Urinary bladder (tissue), 4 donors: Measurements from ENCODE around the gene B3GAT1. TPM values are rescaled to one million over a fixed set of nuclear protein-coding genes. Genes with fewer than 3 reads are reported as not detected.
A peak's percentile ranks its signal among the peaks of the same experiment; 100 is the strongest.

Source experiments
- DNase-seq: peaks from one replicate; pipeline ENCODE4 v3.0.0-alpha.2; 2015; ENCODE audit errors: extremely low spot score
- H3K27ac ChIP-seq: one replicate; pipeline ENCODE4 v1.5.1; 2013; ENCODE audit warnings: low read depth, mild to moderate bottlenecking, moderate library complexity
- H3K36me3 ChIP-seq: one replicate; pipeline ENCODE4 v1.6.1; 2013; ENCODE audit warnings: mild to moderate bottlenecking, moderate library complexity; ENCODE audit not compliant: insufficient read depth
- H3K4me1 ChIP-seq: one replicate; pipeline ENCODE4 v1.6.1; 2013; ENCODE audit warnings: mild to moderate bottlenecking, moderate library complexity; ENCODE audit not compliant: insufficient read depth
- H3K4me3 ChIP-seq: one replicate; pipeline ENCODE4 v1.5.1; 2013; ENCODE audit warnings: low read depth, low read length
- WGBS: extraction: QIAGEN DNeasy Blood & Tissue Kit; methylation state at CpG from one replicate; pipeline ENCODE4 v1.1.7; 2013; 5-methylcytosine and 5-hydroxymethylcytosine counted together
- polyA plus RNA-seq: library from polyadenylated mRNA; stranded (reverse); fragments of 200-250 nt; gene quantifications from one replicate; pipeline ENCODE4 v1.2.3, GENCODE V29; 2013
- total RNA-seq: library from RNA; depleted of rRNA; stranded (reverse); fragments of >200 nt; gene quantifications from one replicate; pipeline ENCODE4 v1.2.3, GENCODE V29; 2014
- donor health status: healthy with polysubstance abuse.
- donor health status: healthy.

B3GAT1 gene
- total and polyA plus RNA-seq, 2 donors, result 0.32 to 0.34 TPM

DNA sequence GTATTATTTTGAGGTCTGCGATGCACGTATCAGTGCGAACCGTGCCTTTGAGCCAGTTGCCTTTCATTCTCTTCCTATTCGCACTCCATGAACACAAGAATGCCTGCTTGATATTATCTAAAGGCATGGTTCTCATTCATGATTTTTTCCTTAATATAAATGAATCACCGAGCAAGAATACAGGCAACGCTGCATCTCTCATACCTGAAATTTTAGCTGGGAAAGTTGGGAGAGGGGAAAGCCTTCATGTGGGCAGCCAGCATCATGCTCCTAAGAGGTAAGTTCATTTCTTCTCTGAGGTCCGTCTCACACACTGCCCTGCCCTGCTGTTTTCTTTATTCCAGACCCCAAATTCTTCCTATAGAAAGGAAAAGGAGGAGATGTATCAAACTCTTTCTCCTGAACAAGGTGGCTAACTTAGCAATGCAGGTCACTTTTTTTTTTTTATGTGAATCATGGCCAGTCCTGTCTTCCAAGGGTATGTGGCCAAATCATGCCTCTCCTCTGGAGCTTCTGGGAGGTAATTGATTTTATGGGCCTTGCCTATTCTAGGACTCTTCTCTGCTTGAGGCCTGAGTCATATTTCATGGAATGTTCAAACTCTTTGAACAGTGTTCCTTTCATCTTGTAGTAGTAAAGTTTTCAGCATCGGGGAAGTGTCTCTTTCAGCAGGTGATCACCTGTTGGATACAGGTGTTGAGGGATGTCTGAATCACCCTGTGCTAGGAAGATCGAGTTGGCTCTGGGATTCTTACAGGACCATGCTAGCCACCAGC lies 77.1 kb downstream of the B3GAT1 start:
- Histone ChIP-seq H3K36me3 (no peaks in the 10 kb centered on the region), H3K4me3 (no peak overlapping the region), H3K27ac (no peak overlapping the region), H3K4me1 (no peaks in the 10 kb centered on the region)
- WGBS, result 88% methylated on average over 10 of the region's 10 CpGs
- no peak for DNase-seq

DNA sequence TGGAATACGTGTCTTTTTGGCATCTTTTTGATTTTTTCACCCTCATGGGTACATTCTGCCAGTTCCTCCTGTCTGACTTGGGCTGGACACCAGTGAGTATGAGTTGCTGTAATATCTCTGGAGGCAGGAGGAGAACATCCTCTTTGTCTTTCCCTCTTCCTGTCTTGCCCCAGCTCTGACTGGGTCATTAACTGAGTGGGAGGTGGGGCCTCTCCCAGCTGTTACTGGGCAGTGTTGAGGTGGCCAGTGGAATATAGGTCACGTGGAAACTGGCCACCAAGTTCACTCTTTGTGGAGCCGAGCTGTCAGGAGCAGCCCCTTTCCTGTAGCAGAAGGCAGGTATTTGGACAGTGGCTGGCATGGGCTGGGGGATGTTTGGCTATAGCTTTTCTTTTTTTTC lies 78.1 kb downstream of the B3GAT1 start:
- no peak for DNase-seq
- Histone ChIP-seq H3K4me1 (no peaks in the 10 kb centered on the region), H3K27ac (no peak overlapping the region), H3K4me3 (no peak overlapping the region), H3K36me3 (no peaks in the 10 kb centered on the region)
- WGBS, result 69% methylated on average over 3 of the region's 3 CpGs

DNA sequence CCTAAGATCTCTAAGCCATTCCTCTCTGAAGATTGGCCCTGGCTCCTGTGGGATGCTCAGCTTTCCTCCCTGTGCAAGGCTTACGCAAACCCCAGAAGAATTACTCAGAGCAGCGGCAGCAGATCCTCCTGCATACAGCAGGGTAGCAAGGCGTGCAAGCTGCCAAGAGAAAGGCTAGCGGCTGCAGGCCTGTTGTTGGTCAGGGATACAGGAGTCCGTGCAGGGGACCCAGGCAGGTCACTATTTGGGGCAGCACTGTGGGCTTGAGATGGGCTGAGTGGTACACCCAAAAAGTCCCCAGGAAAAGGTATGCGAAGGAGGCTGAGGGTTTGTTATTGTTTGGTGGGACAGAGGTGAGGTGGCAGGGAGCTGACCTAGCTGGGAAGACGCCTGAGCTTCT lies 78.7 kb downstream of the B3GAT1 start:
- 68% methylated on average over 7 of the region's 7 CpGs for WGBS
- H3K4me3 ChIP-seq, result no peak overlapping the region
- no peaks in the 10 kb centered on the region for H3K4me1 ChIP-seq
- DNase-seq, result no peak
- H3K27ac ChIP-seq, result no peak overlapping the region
- no peaks in the 10 kb centered on the region for H3K36me3 ChIP-seq

DNA sequence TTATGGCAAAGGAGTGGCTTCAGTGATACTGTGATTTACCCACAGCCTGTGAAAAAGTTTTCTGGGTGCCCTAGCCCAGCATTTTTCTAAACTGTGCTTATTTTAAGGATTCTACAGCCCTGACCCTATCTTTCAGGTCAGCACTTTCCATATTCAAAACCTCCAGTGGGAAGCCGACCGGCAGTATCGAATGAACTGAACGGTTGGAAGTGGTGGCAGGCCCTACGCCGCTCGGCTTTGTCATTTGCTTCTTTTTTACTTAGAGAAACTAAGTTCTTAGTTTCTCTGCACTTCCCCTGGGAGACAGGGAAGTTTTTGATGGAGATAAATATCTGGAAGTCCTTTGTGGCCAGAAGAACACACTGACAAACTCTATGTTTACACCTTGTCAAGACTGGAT lies 79.3 kb downstream of the B3GAT1 start:
- Histone ChIP-seq H3K4me3 (no peak overlapping the region), H3K36me3 (no peaks in the 10 kb centered on the region), H3K4me1 (no peaks in the 10 kb centered on the region), H3K27ac (no peak overlapping the region)
- WGBS, result 52% methylated on average over 7 of the region's 7 CpGs
- no peak for DNase-seq

DNA sequence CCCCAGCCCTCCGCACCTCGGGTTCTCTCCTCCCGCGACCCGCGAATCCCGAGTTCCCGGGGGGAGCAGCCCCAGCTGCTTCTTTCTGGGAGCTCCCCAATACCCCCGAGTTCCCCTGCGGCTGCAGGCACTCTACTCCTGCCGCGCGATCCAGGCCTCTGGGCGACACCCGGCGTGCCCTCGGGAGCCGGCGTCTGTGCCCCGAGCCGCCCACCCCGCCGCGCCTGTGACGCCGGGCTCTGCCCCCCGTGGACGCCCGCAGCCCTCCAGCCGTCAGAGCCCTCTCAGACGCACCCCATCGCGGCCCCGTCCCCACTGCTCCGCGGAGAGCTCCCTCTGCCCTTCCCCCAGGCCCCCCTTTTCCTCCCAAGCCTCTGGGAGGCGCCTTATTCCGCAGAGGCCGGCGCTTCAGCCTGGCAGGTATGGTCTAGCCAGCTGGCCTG lies 79.8 kb downstream of the B3GAT1 start:
- peak overlapping the region; percentile 24 for H3K4me3 ChIP-seq
- H3K36me3 ChIP-seq, result no peaks in the 10 kb centered on the region
- no peaks in the 10 kb centered on the region for H3K4me1 ChIP-seq
- no peak for DNase-seq
- no peak overlapping the region for H3K27ac ChIP-seq
- 2% methylated on average over 40 of the region's 40 CpGs for WGBS

DNA sequence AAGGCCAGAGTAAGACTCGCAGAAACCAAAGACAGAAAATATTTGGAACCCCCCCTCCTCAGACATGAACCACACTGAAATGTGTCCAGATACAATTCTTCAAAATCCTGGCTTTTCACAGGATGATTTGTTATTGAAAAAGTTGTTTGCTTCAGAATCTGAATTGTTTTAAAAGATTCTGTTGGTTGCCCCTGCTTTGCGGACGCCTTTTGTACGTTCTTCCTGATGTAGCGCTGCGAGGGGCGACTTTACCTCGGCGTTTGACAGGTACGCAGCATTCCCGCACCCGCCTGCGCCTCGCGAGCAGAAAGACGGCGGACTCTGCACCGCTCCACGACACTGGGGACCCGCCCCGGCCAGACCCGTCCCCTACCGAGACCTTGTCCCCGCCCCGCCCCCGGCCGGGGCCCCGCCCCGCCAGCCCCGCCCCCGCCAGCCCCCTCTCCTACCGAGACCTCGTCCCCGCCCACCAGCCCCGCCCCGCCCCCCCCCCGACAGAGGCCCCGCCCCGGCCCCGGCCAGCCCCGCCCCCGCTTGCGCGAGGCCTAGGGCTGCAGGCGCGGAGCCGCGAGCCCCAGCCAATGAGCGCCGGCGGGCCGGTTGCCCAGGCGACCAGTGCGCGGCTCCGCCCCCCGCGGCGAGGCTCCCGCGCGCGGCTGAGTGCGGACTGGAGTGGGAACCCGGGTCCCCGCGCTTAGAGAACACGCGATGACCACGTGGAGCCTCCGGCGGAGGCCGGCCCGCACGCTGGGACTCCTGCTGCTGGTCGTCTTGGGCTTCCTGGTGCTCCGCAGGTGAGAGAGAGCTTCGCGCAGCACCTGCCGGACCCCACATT lies 80.5 kb downstream of the B3GAT1 start, which contains the start of gene GLB1L2:
GLB1L2 (plus strand) TSS at position 635 of the 835 bp plus-strand sequence; CDS start at position 709, 74 bp downstream.
- no peak within 1 kb of the TSS for H3K27ac ChIP-seq
- no peaks in the 10 kb centered on the region for H3K4me1 ChIP-seq
- WGBS, result 1% methylated on average over 80 of the region's 80 CpGs
- H3K36me3 ChIP-seq, result no peaks in the 10 kb centered on the region
- no peak for DNase-seq
- peak within 1 kb of the TSS; percentile 24 for H3K4me3 ChIP-seq

DNA sequence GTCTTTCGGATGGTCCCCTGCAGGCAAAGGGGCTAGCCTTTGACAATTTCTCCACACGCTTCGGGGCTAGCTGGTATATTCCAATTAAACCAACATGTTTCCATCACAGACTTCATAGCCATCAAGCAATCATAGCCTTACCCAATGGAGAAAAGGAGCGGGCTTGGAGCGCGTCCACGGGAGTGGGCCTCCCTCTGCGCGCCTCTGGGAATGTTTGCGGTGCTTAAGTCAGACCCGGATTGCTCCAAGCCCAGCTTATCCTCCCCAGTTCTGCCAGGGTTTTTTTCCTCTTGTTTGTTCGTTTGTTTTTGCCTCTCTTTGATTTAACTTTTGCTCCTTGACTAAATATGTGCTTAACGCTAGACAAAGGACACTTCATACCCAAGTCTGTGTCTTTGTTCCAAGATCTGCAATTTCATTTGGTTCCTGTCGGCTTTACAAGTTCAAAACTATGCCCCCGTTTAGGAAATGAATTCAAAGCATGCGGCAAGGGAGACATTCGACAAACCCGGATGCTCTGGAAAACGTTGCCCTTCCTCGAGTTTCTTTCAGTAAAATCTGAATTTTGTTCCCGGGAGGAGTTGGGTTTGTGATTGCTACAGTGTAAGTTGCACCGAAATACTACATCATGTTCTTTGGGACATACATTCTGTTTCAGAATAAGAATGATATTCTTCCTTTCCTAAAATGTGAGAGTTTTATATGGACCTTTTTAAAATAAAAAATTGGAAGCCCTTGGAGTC lies 81.3 kb downstream of the B3GAT1 start:
- Histone ChIP-seq H3K36me3 (no peaks in the 10 kb centered on the region), H3K4me1 (no peaks in the 10 kb centered on the region), H3K27ac (no peak overlapping the region), H3K4me3 (no peak overlapping the region)
- WGBS, result 28% methylated on average over 22 of the region's 22 CpGs
- no peak for DNase-seq

Other genes with a start within 250 kb of the B3GAT1 start
- 29.1 TPM for gene NCAPD3, start 188.3 kb downstream of the B3GAT1 start, total RNA-seq
- 9.5 TPM for gene NCAPD3, start 188.3 kb downstream of the B3GAT1 start, polyA plus RNA-seq
- gene VPS26B, start 187.6 kb downstream of the B3GAT1 start, total RNA-seq, result 33.6 TPM
- 38.3 TPM for gene VPS26B, start 187.6 kb downstream of the B3GAT1 start, polyA plus RNA-seq
- 47.2 TPM for gene THYN1, start 158.9 kb downstream of the B3GAT1 start, total RNA-seq
- gene THYN1, start 158.9 kb downstream of the B3GAT1 start, polyA plus RNA-seq, result 61.7 TPM
- gene ACAD8, start 158.7 kb downstream of the B3GAT1 start, total RNA-seq, result 20.1 TPM
- 24.0 TPM for gene ACAD8, start 158.7 kb downstream of the B3GAT1 start, polyA plus RNA-seq
- 0.11 TPM for gene GLB1L3, start 135.9 kb downstream of the B3GAT1 start, total RNA-seq
- 0.13 TPM for gene GLB1L3, start 135.9 kb downstream of the B3GAT1 start, polyA plus RNA-seq
- gene GLB1L2, start 80.3 kb downstream of the B3GAT1 start, total RNA-seq, result 1.5 TPM
- 8.1 TPM for gene GLB1L2, start 80.3 kb downstream of the B3GAT1 start, polyA plus RNA-seq